BE2C (cell line): ENCODE data around the gene CACFD1.

Experiments used
- DNase-seq: peaks from one replicate; pipeline ENCODE4 v3.0.0-alpha.2; 2020
- H3K27me3 ChIP-seq: fragments of 250-450 bp; sonication (Bioruptor Pico); 2 replicates; pipeline ENCODE4 v1.5.1; 2020; ENCODE audit warnings: mild to moderate bottlenecking
- H3K36me3 ChIP-seq: fragments of 250-450 bp; sonication (Bioruptor Pico); 2 replicates; pipeline ENCODE4 v1.5.1; 2020; ENCODE audit warnings: mild to moderate bottlenecking
- H3K4me1 ChIP-seq: fragments of 250-450 bp; sonication (Bioruptor Pico); 2 replicates; pipeline ENCODE4 v1.5.1; 2020
- H3K4me3 ChIP-seq: 2 replicates; pipeline ENCODE4 v1.5.1; 2011; ENCODE audit warnings: low read depth, low read length
- H3K9me3 ChIP-seq: fragments of 250-450 bp; sonication (Bioruptor Pico); 2 replicates; pipeline ENCODE4 v1.5.1; 2020
- TF ChIP-seq, protein P1 (sequence below): IDR thresholded peaks from 2 replicates; pipeline ENCODE4 v1.5.1; 2012; ENCODE audit warnings: mild to moderate bottlenecking, low read depth, low read length

Gene CACFD1

GRCh38 chr9:133490865-133491655, 31.3 kb downstream of the CACFD1 start:
- Histone ChIP-seq H3K27me3 (no peaks in the 10 kb centered on the region), H3K9me3 (no peaks in the 10 kb centered on the region), H3K36me3 (no peaks in the 10 kb centered on the region), H3K4me1 (peaks cover 18% of the 10 kb centered on the region), H3K4me3 (no peak overlapping the region)
- TF ChIP-seq, protein P1, sequence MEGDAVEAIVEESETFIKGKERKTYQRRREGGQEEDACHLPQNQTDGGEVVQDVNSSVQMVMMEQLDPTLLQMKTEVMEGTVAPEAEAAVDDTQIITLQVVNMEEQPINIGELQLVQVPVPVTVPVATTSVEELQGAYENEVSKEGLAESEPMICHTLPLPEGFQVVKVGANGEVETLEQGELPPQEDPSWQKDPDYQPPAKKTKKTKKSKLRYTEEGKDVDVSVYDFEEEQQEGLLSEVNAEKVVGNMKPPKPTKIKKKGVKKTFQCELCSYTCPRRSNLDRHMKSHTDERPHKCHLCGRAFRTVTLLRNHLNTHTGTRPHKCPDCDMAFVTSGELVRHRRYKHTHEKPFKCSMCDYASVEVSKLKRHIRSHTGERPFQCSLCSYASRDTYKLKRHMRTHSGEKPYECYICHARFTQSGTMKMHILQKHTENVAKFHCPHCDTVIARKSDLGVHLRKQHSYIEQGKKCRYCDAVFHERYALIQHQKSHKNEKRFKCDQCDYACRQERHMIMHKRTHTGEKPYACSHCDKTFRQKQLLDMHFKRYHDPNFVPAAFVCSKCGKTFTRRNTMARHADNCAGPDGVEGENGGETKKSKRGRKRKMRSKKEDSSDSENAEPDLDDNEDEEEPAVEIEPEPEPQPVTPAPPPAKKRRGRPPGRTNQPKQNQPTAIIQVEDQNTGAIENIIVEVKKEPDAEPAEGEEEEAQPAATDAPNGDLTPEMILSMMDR, result no peak
- DNase-seq, result no peak

- Histone ChIP-seq H3K4me3 (no peak overlapping the region), H3K4me1 (peaks cover 18% of the 10 kb centered on the region), H3K9me3 (no peaks in the 10 kb centered on the region), H3K36me3 (no peaks in the 10 kb centered on the region), H3K27me3 (no peaks in the 10 kb centered on the region)
- TF ChIP-seq, protein P1, result no peak
- DNase-seq, result no peak
These were observed 31.8 kb downstream of the CACFD1 start for GRCh38 chr9:133491656-133491925.

- TF ChIP-seq, protein P1, result no peak
- Histone ChIP-seq H3K4me1 (peaks cover 18% of the 10 kb centered on the region), H3K4me3 (no peak overlapping the region), H3K27me3 (no peaks in the 10 kb centered on the region), H3K9me3 (no peaks in the 10 kb centered on the region), H3K36me3 (no peaks in the 10 kb centered on the region)
- no peak for DNase-seq
These were observed 32.6 kb downstream of the CACFD1 start for GRCh38 chr9:133492061-133493021.

GRCh38 chr9:133493428-133493827, 33.6 kb downstream of the CACFD1 start:
- Histone ChIP-seq H3K4me3 (no peak overlapping the region), H3K36me3 (no peaks in the 10 kb centered on the region), H3K27me3 (no peaks in the 10 kb centered on the region), H3K4me1 (peaks cover 13% of the 10 kb centered on the region), H3K9me3 (no peaks in the 10 kb centered on the region)
- no peak for DNase-seq
- TF ChIP-seq, protein P1, result no peak

DNA sequence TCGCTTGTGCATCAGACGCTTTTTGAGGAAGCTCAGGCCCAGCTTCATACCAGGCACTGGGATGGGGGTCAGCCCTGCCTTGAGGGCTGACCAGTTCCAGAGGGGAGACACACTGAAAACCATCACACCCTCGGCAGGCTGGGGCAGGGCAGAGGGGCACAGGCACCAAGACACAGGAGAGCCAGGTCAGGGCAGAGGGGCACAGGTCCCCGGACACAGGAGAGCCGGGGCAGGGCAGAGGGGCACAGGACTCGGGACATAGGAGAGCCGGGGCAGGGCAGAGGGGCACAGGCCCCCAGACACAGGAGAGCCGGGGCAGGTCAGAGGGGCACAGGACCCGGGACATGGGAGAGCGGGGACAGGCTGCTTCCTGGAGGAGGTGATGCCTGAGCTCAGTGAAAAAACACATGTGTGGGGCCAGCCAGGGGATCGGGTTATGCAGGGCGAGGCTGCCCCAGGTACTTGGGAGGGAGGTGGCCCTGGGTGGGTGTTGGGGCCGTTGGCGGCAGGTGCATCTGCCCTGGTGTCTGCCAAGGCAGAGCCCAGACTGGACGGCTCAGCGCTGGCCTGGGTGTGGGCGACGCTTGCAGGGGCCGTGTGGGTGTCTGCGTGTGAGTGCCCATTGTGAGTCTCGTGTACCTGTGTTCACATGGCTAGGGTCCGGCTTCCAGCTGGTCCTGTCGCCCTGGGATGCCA, 34.2 kb downstream of the CACFD1 start:
- no peak for DNase-seq

More for the DNA sequence above, 34.2 kb downstream of the CACFD1 start:
- Histone ChIP-seq H3K9me3 (no peaks in the 10 kb centered on the region), H3K36me3 (no peaks in the 10 kb centered on the region), H3K4me1 (peaks cover 13% of the 10 kb centered on the region), H3K4me3 (no peak overlapping the region), H3K27me3 (no peaks in the 10 kb centered on the region)
- TF ChIP-seq, protein P1, result no peak
